Omental fat pad (tissue), 4 donors: ENCODE results near the gene PPIL4. TPM values are rescaled to one million over a fixed set of nuclear protein-coding genes. Genes with fewer than 3 reads are reported as not detected.

ENCODE experiments used
- ATAC-seq: fragments of 150-250 bp; one replicate; pipeline ENCODE4 v1.9.1; 2016; ENCODE audit warnings: mild to moderate bottlenecking, moderate library complexity; ENCODE audit not compliant: low FRiP score
- DNase-seq: peaks from one replicate; pipeline ENCODE4 v3.0.0-alpha.2; 2019; ENCODE audit warnings: low spot score
- total RNA-seq, 4 donors: library from RNA; depleted of rRNA; stranded (reverse); fragments of >200 nt; gene quantifications; one replicate each; pipeline ENCODE4 v1.1.0, GENCODE V29; 2016
- TF ChIP-seq, protein P1 (sequence below), 3 donors: fragments of 450-650 bp; IDR thresholded peaks; one replicate each; pipeline ENCODE4 v1.5.1; 2016 to 2017; ENCODE audit warnings: antibody characterized with exemption in 3 of 3, mild to moderate bottlenecking in 3 of 3, moderate library complexity in 2 of 3

PPIL4 gene
- total RNA-seq: 10 to 100 TPM; 21.7 to 41.4 (median 30.7) TPM

DNA sequence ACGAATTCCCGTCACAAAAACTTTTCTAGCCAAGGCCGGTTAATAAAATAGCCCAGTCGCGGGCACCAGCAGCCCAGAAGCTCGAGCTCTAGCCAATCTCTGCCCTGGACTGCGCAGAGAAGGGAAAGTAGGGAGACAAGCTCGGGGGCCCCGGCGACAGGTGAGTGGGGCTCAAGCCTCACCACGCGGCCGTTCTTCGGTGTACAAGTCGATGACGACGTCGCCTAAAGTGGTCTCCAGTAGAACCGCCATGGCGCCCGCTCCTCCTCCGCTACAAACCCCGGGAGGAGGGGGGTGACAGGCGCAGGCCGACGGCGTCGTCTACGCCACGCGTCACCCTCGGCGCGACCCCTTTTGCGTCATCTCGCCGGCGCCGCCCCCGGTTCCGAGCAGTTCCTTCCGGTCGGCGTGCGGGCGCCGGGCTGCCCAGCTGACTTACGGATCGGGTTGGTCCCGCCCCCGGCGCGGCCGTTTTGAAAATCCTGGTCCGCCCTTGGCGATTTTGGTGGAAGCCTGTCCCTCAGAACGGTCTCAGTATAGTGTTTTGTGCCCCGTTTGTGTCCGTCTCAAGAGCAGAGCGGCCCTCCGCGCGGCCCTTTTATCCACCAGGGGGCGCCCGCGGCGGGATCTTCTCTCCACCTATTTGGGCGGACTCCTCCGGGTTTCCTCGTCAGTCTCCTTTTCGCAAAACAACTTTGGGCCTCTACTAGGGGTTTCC is at the start of gene PPIL4:
Gene PPIL4, minus strand, starts transcription at position 290 of the 718 bp plus-strand sequence. Its CDS starts 38 bp downstream, at position 252.
- DNase-seq (peak; percentile 86), ATAC-seq (peak; percentile 96)
- TF ChIP-seq, protein P1, sequence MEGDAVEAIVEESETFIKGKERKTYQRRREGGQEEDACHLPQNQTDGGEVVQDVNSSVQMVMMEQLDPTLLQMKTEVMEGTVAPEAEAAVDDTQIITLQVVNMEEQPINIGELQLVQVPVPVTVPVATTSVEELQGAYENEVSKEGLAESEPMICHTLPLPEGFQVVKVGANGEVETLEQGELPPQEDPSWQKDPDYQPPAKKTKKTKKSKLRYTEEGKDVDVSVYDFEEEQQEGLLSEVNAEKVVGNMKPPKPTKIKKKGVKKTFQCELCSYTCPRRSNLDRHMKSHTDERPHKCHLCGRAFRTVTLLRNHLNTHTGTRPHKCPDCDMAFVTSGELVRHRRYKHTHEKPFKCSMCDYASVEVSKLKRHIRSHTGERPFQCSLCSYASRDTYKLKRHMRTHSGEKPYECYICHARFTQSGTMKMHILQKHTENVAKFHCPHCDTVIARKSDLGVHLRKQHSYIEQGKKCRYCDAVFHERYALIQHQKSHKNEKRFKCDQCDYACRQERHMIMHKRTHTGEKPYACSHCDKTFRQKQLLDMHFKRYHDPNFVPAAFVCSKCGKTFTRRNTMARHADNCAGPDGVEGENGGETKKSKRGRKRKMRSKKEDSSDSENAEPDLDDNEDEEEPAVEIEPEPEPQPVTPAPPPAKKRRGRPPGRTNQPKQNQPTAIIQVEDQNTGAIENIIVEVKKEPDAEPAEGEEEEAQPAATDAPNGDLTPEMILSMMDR (IDR thresholded peaks at IDR 0.05): no peak

GRCh38 chr6:149593408-149593807 is 47.6 kb upstream of the PPIL4 start:
- no peak for ATAC-seq
- DNase-seq: no peak
- TF ChIP-seq, protein P1 (IDR thresholded peaks at IDR 0.05): no peak

GRCh38 chr6:149592983-149593382 is 47.1 kb upstream of the PPIL4 start:
- no peak for DNase-seq
- TF ChIP-seq, protein P1 (IDR thresholded peaks at IDR 0.05): no peak
- no peak for ATAC-seq

DNA sequence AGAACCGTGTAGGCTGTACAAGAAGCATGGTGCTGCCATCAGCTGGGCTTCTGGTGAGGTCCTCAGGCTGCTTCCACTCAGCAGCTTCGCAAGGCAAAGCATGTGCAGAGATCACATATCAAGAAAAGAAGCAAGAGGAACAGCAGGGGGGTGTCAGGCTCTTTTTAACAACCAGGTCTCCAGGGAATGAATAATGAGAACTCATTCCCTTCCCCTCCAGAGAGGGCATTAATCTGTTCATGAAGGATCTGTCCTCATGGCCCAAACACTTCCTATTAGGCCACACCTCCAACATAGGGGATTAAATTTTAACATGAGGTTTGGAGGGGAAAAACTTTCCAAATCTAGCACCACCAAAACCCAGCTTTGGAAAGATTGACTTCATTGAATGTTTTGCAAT is 40.3 kb upstream of the PPIL4 start:
- DNase-seq: no peak
- ATAC-seq: no peak
- TF ChIP-seq, protein P1 (IDR thresholded peaks at IDR 0.05): no peak

GRCh38 chr6:149581349-149581748 is 35.5 kb upstream of the PPIL4 start:
- ATAC-seq (no peak), DNase-seq (no peak)
- TF ChIP-seq, protein P1 (IDR thresholded peaks at IDR 0.05): no peak

GRCh38 chr6:149580880-149581279 is 35.0 kb upstream of the PPIL4 start:
- no peak for ATAC-seq
- TF ChIP-seq, protein P1 (IDR thresholded peaks at IDR 0.05): no peak
- DNase-seq: no peak

GRCh38 chr6:149567945-149568585 is 22.2 kb upstream of the PPIL4 start:
- TF ChIP-seq, protein P1 (IDR thresholded peaks at IDR 0.05): no peak
- no peak for DNase-seq
- ATAC-seq: no peak
